ENCODE data around the gene NRG3.

DNA sequence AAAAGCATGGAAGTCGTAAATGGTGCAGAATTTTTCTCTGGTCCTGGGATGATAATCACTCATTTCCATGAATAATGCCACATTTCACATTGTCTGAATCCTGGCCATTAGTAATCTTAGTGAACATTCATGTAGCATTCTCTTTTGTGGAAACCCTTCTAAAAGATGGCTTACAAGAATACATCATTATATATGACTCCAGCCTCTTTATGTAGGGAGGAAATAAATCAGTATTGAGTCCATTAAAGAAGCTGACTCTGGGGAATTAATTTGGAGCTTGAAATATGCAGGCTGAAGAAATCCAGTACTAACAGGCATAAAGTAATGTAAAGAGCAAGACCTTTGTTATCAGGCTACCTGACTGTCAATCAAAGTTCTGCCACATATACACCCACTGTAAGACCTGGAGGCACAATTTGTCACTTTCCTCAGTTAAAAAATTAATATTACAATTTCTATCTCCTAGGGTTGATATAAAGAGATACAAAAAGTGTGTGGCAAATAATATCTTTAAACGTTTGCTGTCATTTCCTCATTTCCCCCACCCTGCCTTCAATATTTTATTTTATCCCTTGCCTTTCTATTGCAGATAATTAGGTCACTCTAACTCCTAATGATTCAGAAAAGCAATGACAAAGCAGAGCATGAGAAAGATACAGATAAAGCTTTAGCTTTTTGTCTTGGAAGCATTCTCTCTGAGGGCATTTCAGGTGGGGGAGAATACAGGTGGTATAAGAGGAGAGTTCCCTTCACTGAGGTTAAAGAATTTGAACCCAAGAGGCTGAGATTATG lies 1142.3 kb downstream of the NRG3 start:
- TF ChIP-seq, protein P1, sequence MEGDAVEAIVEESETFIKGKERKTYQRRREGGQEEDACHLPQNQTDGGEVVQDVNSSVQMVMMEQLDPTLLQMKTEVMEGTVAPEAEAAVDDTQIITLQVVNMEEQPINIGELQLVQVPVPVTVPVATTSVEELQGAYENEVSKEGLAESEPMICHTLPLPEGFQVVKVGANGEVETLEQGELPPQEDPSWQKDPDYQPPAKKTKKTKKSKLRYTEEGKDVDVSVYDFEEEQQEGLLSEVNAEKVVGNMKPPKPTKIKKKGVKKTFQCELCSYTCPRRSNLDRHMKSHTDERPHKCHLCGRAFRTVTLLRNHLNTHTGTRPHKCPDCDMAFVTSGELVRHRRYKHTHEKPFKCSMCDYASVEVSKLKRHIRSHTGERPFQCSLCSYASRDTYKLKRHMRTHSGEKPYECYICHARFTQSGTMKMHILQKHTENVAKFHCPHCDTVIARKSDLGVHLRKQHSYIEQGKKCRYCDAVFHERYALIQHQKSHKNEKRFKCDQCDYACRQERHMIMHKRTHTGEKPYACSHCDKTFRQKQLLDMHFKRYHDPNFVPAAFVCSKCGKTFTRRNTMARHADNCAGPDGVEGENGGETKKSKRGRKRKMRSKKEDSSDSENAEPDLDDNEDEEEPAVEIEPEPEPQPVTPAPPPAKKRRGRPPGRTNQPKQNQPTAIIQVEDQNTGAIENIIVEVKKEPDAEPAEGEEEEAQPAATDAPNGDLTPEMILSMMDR (IDR thresholded peaks at IDR 0.05): no peak
- no peak for TF ChIP-seq POLR2A (IDR thresholded peaks at IDR 0.05)
